ENCODE data around the gene NAT10. TPM values are rescaled to one million over a fixed set of nuclear protein-coding genes. Genes with fewer than 3 reads are reported as not detected.

Gene NAT10
- total RNA-seq, 1 experiment from 2014 or later = 103 TPM

DNA sequence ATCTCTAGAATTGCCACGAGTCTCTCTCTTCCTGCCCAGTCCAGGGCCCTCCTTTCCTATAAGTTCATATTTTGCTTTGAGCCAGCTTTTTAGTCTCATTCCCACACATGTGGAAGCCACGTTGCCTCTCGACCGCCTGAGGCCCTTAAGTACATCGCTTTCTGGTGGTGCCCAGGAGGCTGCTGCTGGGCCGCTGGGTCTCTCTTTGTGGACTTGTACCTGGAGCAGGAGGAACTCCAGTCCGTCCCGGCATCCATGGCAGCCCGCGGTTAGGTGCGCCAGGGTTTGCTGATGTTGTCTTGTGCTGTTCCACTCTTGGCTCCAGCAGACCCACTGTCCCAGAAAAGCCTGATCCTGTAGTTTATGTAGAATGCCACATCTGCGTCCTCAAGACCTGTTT is 41.0 kb downstream of the NAT10 start:
- no peak overlapping the region for H3K18ac ChIP-seq (ENCODE audit: insufficient read length, low read depth, low read length)
- no peak overlapping the region for H2AFZ ChIP-seq (ENCODE audit: low read length)
- no peak overlapping the region for H3K27ac ChIP-seq (ENCODE audit: insufficient read length, low read depth, low read length)
- H2AK5ac ChIP-seq (ENCODE audit: insufficient read length, low read length) = no peak overlapping the region
- no peak overlapping the region for H2BK120ac ChIP-seq (ENCODE audit: low read depth, low read length, poor library complexity, severe bottlenecking)
- no peak overlapping the region for H2BK12ac ChIP-seq (ENCODE audit: insufficient read length, low read depth, low read length)
- H3K79me2 ChIP-seq (ENCODE audit: insufficient read depth, low read length) = no peaks in the 10 kb centered on the region
- H3K23me2 ChIP-seq (ENCODE audit: insufficient read length, low read depth, low read length, poor library complexity, severe bottlenecking) = no peaks in the 10 kb centered on the region
- H3T11ph ChIP-seq (ENCODE audit: low read length) = no peak overlapping the region
- H3K27me3 ChIP-seq (ENCODE audit: insufficient read depth, low read length) = no peaks in the 10 kb centered on the region
- no peaks in the 10 kb centered on the region for H4K20me1 ChIP-seq (ENCODE audit: control insufficient read depth, insufficient read depth, insufficient read length)
- H3K36me3 Mint-ChIP-seq (ENCODE audit: insufficient read depth in 1 of 3, low read depth in 3 of 3) = peaks cover 42 to 74% (median 69%) of the 10 kb centered on the region in 3 experiments; a peak in 6 of 7 replicates
- no peak overlapping the region for H3K56ac ChIP-seq (ENCODE audit: insufficient read length, low read depth, low read length)
- no peaks in the 10 kb centered on the region for H3K79me1 ChIP-seq (ENCODE audit: insufficient read depth, low read depth, low read length, poor library complexity, severe bottlenecking)
- H2BK15ac ChIP-seq (ENCODE audit: low read depth, low read length) = no peak overlapping the region
- no peak overlapping the region for H4K8ac ChIP-seq (replicated peaks; ENCODE audit: insufficient read length, low read depth, low read length)
- H3K4me1 ChIP-seq (ENCODE audit: insufficient read depth, low read length) = no peaks in the 10 kb centered on the region
- no peak overlapping the region for H2BK5ac ChIP-seq (ENCODE audit: insufficient read length, low read length)
- TF ChIP-seq, protein P1, sequence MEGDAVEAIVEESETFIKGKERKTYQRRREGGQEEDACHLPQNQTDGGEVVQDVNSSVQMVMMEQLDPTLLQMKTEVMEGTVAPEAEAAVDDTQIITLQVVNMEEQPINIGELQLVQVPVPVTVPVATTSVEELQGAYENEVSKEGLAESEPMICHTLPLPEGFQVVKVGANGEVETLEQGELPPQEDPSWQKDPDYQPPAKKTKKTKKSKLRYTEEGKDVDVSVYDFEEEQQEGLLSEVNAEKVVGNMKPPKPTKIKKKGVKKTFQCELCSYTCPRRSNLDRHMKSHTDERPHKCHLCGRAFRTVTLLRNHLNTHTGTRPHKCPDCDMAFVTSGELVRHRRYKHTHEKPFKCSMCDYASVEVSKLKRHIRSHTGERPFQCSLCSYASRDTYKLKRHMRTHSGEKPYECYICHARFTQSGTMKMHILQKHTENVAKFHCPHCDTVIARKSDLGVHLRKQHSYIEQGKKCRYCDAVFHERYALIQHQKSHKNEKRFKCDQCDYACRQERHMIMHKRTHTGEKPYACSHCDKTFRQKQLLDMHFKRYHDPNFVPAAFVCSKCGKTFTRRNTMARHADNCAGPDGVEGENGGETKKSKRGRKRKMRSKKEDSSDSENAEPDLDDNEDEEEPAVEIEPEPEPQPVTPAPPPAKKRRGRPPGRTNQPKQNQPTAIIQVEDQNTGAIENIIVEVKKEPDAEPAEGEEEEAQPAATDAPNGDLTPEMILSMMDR (conservative IDR thresholded peaks at IDR 0.05) = no peak
- H3K27ac Mint-ChIP-seq = no peak overlapping the region
- DNase-seq = no peak
- H3K9me3 Mint-ChIP-seq = no peaks in the 10 kb centered on the region
- no peak overlapping the region for H4K5ac ChIP-seq (ENCODE audit: insufficient read length, low read depth, low read length)
- no CpG with 5 or more reads among the region's 12 CpGs for WGBS (ENCODE audit: extremely low coverage, insufficient read length, low lambda C conversion rate)
- no peaks in the 10 kb centered on the region for H3K27me3 Mint-ChIP-seq (ENCODE audit: low read depth)
- H3K9ac ChIP-seq (ENCODE audit: extremely low read depth, insufficient read length, low read length) = no peak overlapping the region
- H3K4me2 ChIP-seq (ENCODE audit: insufficient read depth, insufficient read length, low read length) = no peak overlapping the region
- no peak overlapping the region for H4K91ac ChIP-seq (ENCODE audit: insufficient read length, low read depth, low read length)
- H2BK20ac ChIP-seq (ENCODE audit: low read depth, low read length, poor library complexity, severe bottlenecking) = no peak overlapping the region
- no peaks in the 10 kb centered on the region for H3K4me1 Mint-ChIP-seq
- H3K9me3 ChIP-seq (ENCODE audit: control insufficient read depth, low read depth, low read length) = no peaks in the 10 kb centered on the region
- H3K4me3 Mint-ChIP-seq = no peak overlapping the region
- H3K14ac ChIP-seq (ENCODE audit: insufficient read depth, low read length) = no peak overlapping the region
- H3K23ac ChIP-seq (ENCODE audit: insufficient read length, low read depth, low read length) = no peak overlapping the region
- H3K4ac ChIP-seq (ENCODE audit: low read depth, low read length) = no peak overlapping the region

All from H9 (cell line).